ENCODE data around the gene ITPR3.

ITPR3 gene

GRCh38 chr6:33665957-33666356 is 44.8 kb downstream of the ITPR3 start:
- no peak overlapping the region for H3K4me2 ChIP-seq (ENCODE audit: insufficient read depth, low read length, poor library complexity, severe bottlenecking)
- no peak overlapping the region for H2BK5ac ChIP-seq (ENCODE audit: low read length)
- no peak overlapping the region for H2AK5ac ChIP-seq (ENCODE audit: low read depth, low read length)
- H2BK12ac ChIP-seq (ENCODE audit: low read length), result no peak overlapping the region
- H3K9ac ChIP-seq (ENCODE audit: low read depth, low read length, poor library complexity), result no peak overlapping the region
- no peak overlapping the region for H3K27ac ChIP-seq (replicated peaks; ENCODE audit: low read length)
- H3K4ac ChIP-seq (ENCODE audit: low read length), result no peak overlapping the region
- H3K79me1 ChIP-seq (ENCODE audit: low read depth, low read length), result no peaks in the 10 kb centered on the region
- no peak overlapping the region for H3K23ac ChIP-seq (ENCODE audit: low read depth, low read length, poor library complexity)
- DNase-seq (ENCODE audit: low spot score), result no peak
- no peak overlapping the region for H3K18ac ChIP-seq (ENCODE audit: low read length)
- H3K9me3 ChIP-seq (replicated peaks in 1 of 2; ENCODE audit: control insufficient read depth in 2 of 2, insufficient read depth in 1 of 2, low read depth in 1 of 2, low read length in 2 of 2), result no peaks in the 10 kb centered on the region
- WGBS, 2 donors (ENCODE audit: extremely low coverage in 2 of 2, insufficient read length in 2 of 2, insufficient replicate concordance in 1 of 2), result no CpG with 5 or more reads among the region's 13 CpGs
- no peaks in the 10 kb centered on the region for H3K36me3 ChIP-seq (replicated peaks in 1 of 2; ENCODE audit: control insufficient read depth in 2 of 2, insufficient read depth in 2 of 2, low read length in 2 of 2)
- H2BK15ac ChIP-seq (ENCODE audit: low read length), result no peak overlapping the region
- no peak overlapping the region for H3K14ac ChIP-seq (ENCODE audit: low read length)
- H3K4me3 ChIP-seq (ENCODE audit: low read length in 2 of 2), result no peak overlapping the region
- H2BK120ac ChIP-seq (ENCODE audit: low read depth, low read length), result no peak overlapping the region
- no peak overlapping the region for H4K91ac ChIP-seq (ENCODE audit: low read depth, low read length, poor library complexity)
- H4K8ac ChIP-seq (ENCODE audit: low read depth, low read length), result no peak overlapping the region
- no peak overlapping the region for H2AFZ ChIP-seq (ENCODE audit: low read length)
- H3K27me3 ChIP-seq (ENCODE audit: control insufficient read depth in 3 of 3, insufficient read depth in 3 of 3, low read depth in 1 of 3, low read length in 3 of 3), result no peaks in the 10 kb centered on the region
- H3K4me1 ChIP-seq (ENCODE audit: control insufficient read depth in 2 of 2, insufficient read depth in 1 of 2, low read depth in 1 of 2, low read length in 2 of 2), result peaks cover 1 to 2% of the 10 kb centered on the region in 2 donors

DNA sequence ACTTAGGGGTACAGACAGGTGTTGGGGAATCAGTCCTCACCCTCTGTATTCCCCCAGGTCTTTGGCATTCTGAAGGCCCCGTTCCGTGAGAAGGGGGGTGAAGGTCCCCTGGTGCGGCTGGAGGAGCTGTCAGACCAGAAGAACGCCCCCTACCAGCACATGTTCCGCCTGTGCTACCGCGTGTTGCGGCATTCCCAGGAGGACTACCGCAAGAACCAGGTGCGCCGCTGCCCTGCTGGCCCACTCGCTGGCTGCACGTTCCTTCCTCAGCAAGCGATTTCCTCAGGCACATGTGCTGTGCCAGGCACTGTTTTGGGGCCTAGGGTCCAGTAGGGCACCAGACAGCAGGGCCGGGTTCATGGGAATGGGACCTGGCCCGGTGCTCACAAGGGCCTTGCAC is 46.0 kb downstream of the ITPR3 start:
- no CpG with 5 or more reads among the region's 16 CpGs for WGBS, 2 donors (ENCODE audit: extremely low coverage in 2 of 2, insufficient read length in 2 of 2, insufficient replicate concordance in 1 of 2)
- no peak for DNase-seq (ENCODE audit: low spot score)
- H2AK5ac ChIP-seq (ENCODE audit: low read depth, low read length), result no peak overlapping the region

GRCh38 chr6:33667776-33668175 is 46.7 kb downstream of the ITPR3 start:
- H3K4me2 ChIP-seq (ENCODE audit: insufficient read depth, low read length, poor library complexity, severe bottlenecking), result no peak overlapping the region
- no peaks in the 10 kb centered on the region for H3K79me1 ChIP-seq (ENCODE audit: low read depth, low read length)
- no peaks in the 10 kb centered on the region for H3K9me3 ChIP-seq (replicated peaks in 1 of 2; ENCODE audit: control insufficient read depth in 2 of 2, insufficient read depth in 1 of 2, low read depth in 1 of 2, low read length in 2 of 2)
- H3K4me3 ChIP-seq (ENCODE audit: low read length in 2 of 2), result no peak overlapping the region
- no peak for DNase-seq (ENCODE audit: low spot score)
- H2BK12ac ChIP-seq (ENCODE audit: low read length), result no peak overlapping the region
- no peak overlapping the region for H3K9ac ChIP-seq (ENCODE audit: low read depth, low read length, poor library complexity)
- H2BK15ac ChIP-seq (ENCODE audit: low read length), result no peak overlapping the region
- H3K23ac ChIP-seq (ENCODE audit: low read depth, low read length, poor library complexity), result no peak overlapping the region
- H2AK5ac ChIP-seq (ENCODE audit: low read depth, low read length), result no peak overlapping the region
- no peaks in the 10 kb centered on the region for H3K27me3 ChIP-seq (ENCODE audit: control insufficient read depth in 3 of 3, insufficient read depth in 3 of 3, low read depth in 1 of 3, low read length in 3 of 3)
- H3K4me1 ChIP-seq (ENCODE audit: control insufficient read depth in 2 of 2, insufficient read depth in 1 of 2, low read depth in 1 of 2, low read length in 2 of 2), result peaks cover 0 to 2% of the 10 kb centered on the region in 2 donors
- no peak overlapping the region for H4K8ac ChIP-seq (ENCODE audit: low read depth, low read length)
- H2BK120ac ChIP-seq (ENCODE audit: low read depth, low read length), result no peak overlapping the region
- no peak overlapping the region for H2BK5ac ChIP-seq (ENCODE audit: low read length)
- H3K18ac ChIP-seq (ENCODE audit: low read length), result no peak overlapping the region
- H4K91ac ChIP-seq (ENCODE audit: low read depth, low read length, poor library complexity), result no peak overlapping the region
- no CpG with 5 or more reads among the region's 11 CpGs for WGBS, 2 donors (ENCODE audit: extremely low coverage in 2 of 2, insufficient read length in 2 of 2, insufficient replicate concordance in 1 of 2)
- H3K14ac ChIP-seq (ENCODE audit: low read length), result no peak overlapping the region
- no peaks in the 10 kb centered on the region for H3K36me3 ChIP-seq (replicated peaks in 1 of 2; ENCODE audit: control insufficient read depth in 2 of 2, insufficient read depth in 2 of 2, low read length in 2 of 2)
- H3K4ac ChIP-seq (ENCODE audit: low read length), result no peak overlapping the region
- no peak overlapping the region for H2AFZ ChIP-seq (ENCODE audit: low read length)
- H3K27ac ChIP-seq (replicated peaks; ENCODE audit: low read length), result no peak overlapping the region

More for the DNA sequence above, 46.0 kb downstream of the ITPR3 start:
- Histone ChIP-seq H3K14ac (ENCODE audit: low read length) (peak overlapping the region; percentile 4), H3K23ac (ENCODE audit: low read depth, low read length, poor library complexity) (peak overlapping the region; percentile 50), H3K9me3 (replicated peaks in 1 of 2; ENCODE audit: control insufficient read depth in 2 of 2, insufficient read depth in 1 of 2, low read depth in 1 of 2, low read length in 2 of 2) (no peaks in the 10 kb centered on the region), H3K27ac (replicated peaks; ENCODE audit: low read length) (no peak overlapping the region), H3K27me3 (ENCODE audit: control insufficient read depth in 3 of 3, insufficient read depth in 3 of 3, low read depth in 1 of 3, low read length in 3 of 3) (no peaks in the 10 kb centered on the region), H4K8ac (ENCODE audit: low read depth, low read length) (no peak overlapping the region), H3K18ac (ENCODE audit: low read length) (peak overlapping the region; percentile 24), H2BK120ac (ENCODE audit: low read depth, low read length) (no peak overlapping the region), H3K4ac (ENCODE audit: low read length) (no peak overlapping the region), H3K4me1 (ENCODE audit: control insufficient read depth in 2 of 2, insufficient read depth in 1 of 2, low read depth in 1 of 2, low read length in 2 of 2) (peaks cover 0 to 2% of the 10 kb centered on the region in 2 donors), H3K4me2 (ENCODE audit: insufficient read depth, low read length, poor library complexity, severe bottlenecking) (no peak overlapping the region), H3K79me1 (ENCODE audit: low read depth, low read length) (no peaks in the 10 kb centered on the region), H2BK15ac (ENCODE audit: low read length) (no peak overlapping the region), H3K9ac (ENCODE audit: low read depth, low read length, poor library complexity) (no peak overlapping the region), H2AFZ (ENCODE audit: low read length) (no peak overlapping the region), H4K91ac (ENCODE audit: low read depth, low read length, poor library complexity) (no peak overlapping the region), H2BK12ac (ENCODE audit: low read length) (peak overlapping the region; percentile 18), H3K4me3 (ENCODE audit: low read length in 2 of 2) (no peak overlapping the region), H2BK5ac (ENCODE audit: low read length) (no peak overlapping the region), H3K36me3 (replicated peaks in 1 of 2; ENCODE audit: control insufficient read depth in 2 of 2, insufficient read depth in 2 of 2, low read length in 2 of 2) (no peaks in the 10 kb centered on the region)

- Histone ChIP-seq H4K91ac (ENCODE audit: low read depth, low read length, poor library complexity) (no peak overlapping the region), H2BK5ac (ENCODE audit: low read length) (peak overlapping the region; percentile 34), H3K4me3 (ENCODE audit: low read length in 2 of 2) (no peak overlapping the region), H3K9me3 (replicated peaks in 1 of 2; ENCODE audit: control insufficient read depth in 2 of 2, insufficient read depth in 1 of 2, low read depth in 1 of 2, low read length in 2 of 2) (no peaks in the 10 kb centered on the region), H3K4ac (ENCODE audit: low read length) (no peak overlapping the region), H3K79me1 (ENCODE audit: low read depth, low read length) (no peaks in the 10 kb centered on the region), H3K27me3 (ENCODE audit: control insufficient read depth in 3 of 3, insufficient read depth in 3 of 3, low read depth in 1 of 3, low read length in 3 of 3) (no peaks in the 10 kb centered on the region), H2AK5ac (ENCODE audit: low read depth, low read length) (no peak overlapping the region), H3K27ac (replicated peaks; ENCODE audit: low read length) (no peak overlapping the region), H3K4me1 (ENCODE audit: control insufficient read depth in 2 of 2, insufficient read depth in 1 of 2, low read depth in 1 of 2, low read length in 2 of 2) (peaks cover under 1 to 5% of the 10 kb centered on the region in 2 donors), H3K23ac (ENCODE audit: low read depth, low read length, poor library complexity) (no peak overlapping the region), H2BK120ac (ENCODE audit: low read depth, low read length) (no peak overlapping the region), H3K4me2 (ENCODE audit: insufficient read depth, low read length, poor library complexity, severe bottlenecking) (no peak overlapping the region), H2BK15ac (ENCODE audit: low read length) (no peak overlapping the region), H3K18ac (ENCODE audit: low read length) (no peak overlapping the region), H3K14ac (ENCODE audit: low read length) (peak overlapping the region; percentile 25), H2BK12ac (ENCODE audit: low read length) (no peak overlapping the region), H3K36me3 (replicated peaks in 1 of 2; ENCODE audit: control insufficient read depth in 2 of 2, insufficient read depth in 2 of 2, low read length in 2 of 2) (no peaks in the 10 kb centered on the region), H2AFZ (ENCODE audit: low read length) (no peak overlapping the region), H4K8ac (ENCODE audit: low read depth, low read length) (peak overlapping the region; percentile 74), H3K9ac (ENCODE audit: low read depth, low read length, poor library complexity) (peak overlapping the region; percentile 24)
- no peak for DNase-seq (ENCODE audit: low spot score)
- WGBS, 2 donors (ENCODE audit: extremely low coverage in 2 of 2, insufficient read length in 2 of 2, insufficient replicate concordance in 1 of 2), result no CpG with 5 or more reads among the region's 8 CpGs
Observed at GRCh38 chr6:33668328-33668727, 47.2 kb downstream of the ITPR3 start.

All from neuronal stem cell (in vitro differentiated cells).